ENCODE data around the gene LIN7B. TPM values are rescaled to one million over a fixed set of nuclear protein-coding genes. Genes with fewer than 3 reads are reported as not detected.

Gene LIN7B
- total RNA-seq, 1 donor from 2014 or later: 32.6 TPM

GRCh38 chr19:49155005-49155819 lies 41.0 kb downstream of the LIN7B start, which contains the start of gene HRC:
TSS of gene HRC (minus strand) at chr19:49155396. CDS start at chr19:49155237, 159 bp downstream.
- Mint-ChIP-seq H3K4me3 (ENCODE audit: unreplicated experiment) (peak within 1 kb of the TSS; percentile 65), H3K27ac (ENCODE audit: unreplicated experiment) (peak within 1 kb of the TSS; percentile 60), H3K9me3 (ENCODE audit: unreplicated experiment) (peaks cover 23% of the 10 kb centered on the region), H3K36me3 (ENCODE audit: unreplicated experiment) (peaks cover 15% of the 10 kb centered on the region), H3K27me3 (ENCODE audit: unreplicated experiment) (peaks cover 18% of the 10 kb centered on the region), H3K4me1 (ENCODE audit: low read depth, unreplicated experiment) (peaks cover 15% of the 10 kb centered on the region)
- DNase-seq: peak; percentile 39
- TF ChIP-seq CTCF (IDR thresholded peaks at IDR 0.05; ENCODE audit: partially characterized antibody, unreplicated experiment): no peak

GRCh38 chr19:49155820-49156346 lies 41.7 kb downstream of the LIN7B start:
- peak; percentile 38 for DNase-seq
- Mint-ChIP-seq H3K27me3 (ENCODE audit: unreplicated experiment) (peaks cover 20% of the 10 kb centered on the region), H3K4me3 (ENCODE audit: unreplicated experiment) (peak overlapping the region; percentile 65), H3K4me1 (ENCODE audit: low read depth, unreplicated experiment) (peaks cover 15% of the 10 kb centered on the region), H3K36me3 (ENCODE audit: unreplicated experiment) (peaks cover 15% of the 10 kb centered on the region), H3K27ac (ENCODE audit: unreplicated experiment) (peak overlapping the region; percentile 60), H3K9me3 (ENCODE audit: unreplicated experiment) (peaks cover 22% of the 10 kb centered on the region)
- no peak for TF ChIP-seq CTCF (IDR thresholded peaks at IDR 0.05; ENCODE audit: partially characterized antibody, unreplicated experiment)

- Mint-ChIP-seq H3K36me3 (ENCODE audit: unreplicated experiment) (peaks cover 15% of the 10 kb centered on the region), H3K4me3 (ENCODE audit: unreplicated experiment) (peak within 1 kb of the TSS; percentile 93), H3K4me1 (ENCODE audit: low read depth, unreplicated experiment) (peaks cover 15% of the 10 kb centered on the region), H3K27ac (ENCODE audit: unreplicated experiment) (peak within 1 kb of the TSS; percentile 79), H3K27me3 (ENCODE audit: unreplicated experiment) (peaks cover 17% of the 10 kb centered on the region), H3K9me3 (ENCODE audit: unreplicated experiment) (peaks cover 18% of the 10 kb centered on the region)
- DNase-seq: peak; percentile 96
- no peak for TF ChIP-seq CTCF (IDR thresholded peaks at IDR 0.05; ENCODE audit: partially characterized antibody, unreplicated experiment)
Measured at GRCh38 chr19:49157445-49158224, 43.5 kb downstream of the LIN7B start, which contains the start of gene TRPM4. TSS of gene TRPM4 (plus strand) at chr19:49157792. CDS start at chr19:49157867, 75 bp downstream.

GRCh38 chr19:49160450-49161189 lies 46.5 kb downstream of the LIN7B start:
- H3K9me3 Mint-ChIP-seq (ENCODE audit: unreplicated experiment): peaks cover 8% of the 10 kb centered on the region
- H3K4me1 Mint-ChIP-seq (ENCODE audit: low read depth, unreplicated experiment): peaks cover 10% of the 10 kb centered on the region
- H3K36me3 Mint-ChIP-seq (ENCODE audit: unreplicated experiment): peaks cover 4% of the 10 kb centered on the region
- no peak overlapping the region for H3K27ac Mint-ChIP-seq (ENCODE audit: unreplicated experiment)
- H3K27me3 Mint-ChIP-seq (ENCODE audit: unreplicated experiment): peaks cover 4% of the 10 kb centered on the region
- H3K4me3 Mint-ChIP-seq (ENCODE audit: unreplicated experiment): peak overlapping the region; percentile 16
- DNase-seq: no peak
- no peak for TF ChIP-seq CTCF (IDR thresholded peaks at IDR 0.05; ENCODE audit: partially characterized antibody, unreplicated experiment)

Measured in glutamatergic neuron (in vitro differentiated cells).